DMS114 treated with DMSO at 0.1 percent for 48 hours (cell line): ENCODE measurements around the gene MT3.

Experiments used
- DNase-seq: peaks from one replicate; lab custom pipeline; 2025; ENCODE audit not compliant: unreplicated experiment; lab: John Stamatoyannopoulos, UW

The MT3 gene

GRCh38 chr16:56589141-56590039, at the start of gene MT3:
TSS of gene MT3 (plus strand) at chr16:56589528. CDS start at chr16:56589591, 63 bp downstream.
- DNase-seq = peak; percentile 11

GRCh38 chr16:56539656-56540055, 49.7 kb upstream of the MT3 start:
- no peak for DNase-seq

GRCh38 chr16:56542039-56542438, 47.3 kb upstream of the MT3 start:
- DNase-seq = no peak

GRCh38 chr16:56547120-56547948, 42.0 kb upstream of the MT3 start:
- no peak for DNase-seq

- no peak for DNase-seq
Measured at GRCh38 chr16:56547949-56548567, 41.3 kb upstream of the MT3 start.

- no peak for DNase-seq
Measured at GRCh38 chr16:56549161-56549560, 40.2 kb upstream of the MT3 start.

- DNase-seq = no peak
Measured at GRCh38 chr16:56549744-56550385, 39.5 kb upstream of the MT3 start.

GRCh38 chr16:56551796-56552738, 37.3 kb upstream of the MT3 start:
- DNase-seq = no peak

GRCh38 chr16:56554441-56554840, 34.9 kb upstream of the MT3 start:
- DNase-seq = no peak

- DNase-seq = no peak
Measured at GRCh38 chr16:56558024-56558747, 31.1 kb upstream of the MT3 start.

GRCh38 chr16:56559109-56559508, 30.2 kb upstream of the MT3 start:
- DNase-seq = no peak

GRCh38 chr16:56560447-56560846, 28.9 kb upstream of the MT3 start:
- DNase-seq = no peak

- DNase-seq = no peak
Measured at GRCh38 chr16:56561126-56561525, 28.2 kb upstream of the MT3 start.

GRCh38 chr16:56564793-56565477, 24.4 kb upstream of the MT3 start, which contains the start of gene MT4:
TSS of gene MT4 (plus strand) at chr16:56565073. CDS start at chr16:56565129, 56 bp downstream.
- DNase-seq = no peak

- no peak for DNase-seq
Measured at GRCh38 chr16:56569971-56570370, 19.4 kb upstream of the MT3 start.

GRCh38 chr16:56571525-56571924, 17.8 kb upstream of the MT3 start:
- no peak for DNase-seq

GRCh38 chr16:56574625-56575024, 14.7 kb upstream of the MT3 start:
- no peak for DNase-seq

- no peak for DNase-seq
Measured at GRCh38 chr16:56576585-56577299, 12.6 kb upstream of the MT3 start.
